SU-DHL-6 (cell line): ENCODE measurements around the gene ANKRD44.

Experiments used
- EZH2phosphoT487 ChIP-seq: fragments of 200-600 bp; sonication (generic), shearing (Covaris generic); conservative IDR thresholded peaks from 2 replicates; pipeline ENCODE4 v1.6.1; 2018; ENCODE audit warnings: mild to moderate bottlenecking, antibody characterized with exemption, low read length, moderate library complexity, mixed read lengths
- TF ChIP-seq, protein P1 (sequence below): fragments of 200-600 bp; sonication (generic); IDR thresholded peaks from one replicate; pipeline ENCODE4 v1.5.1; 2017; ENCODE audit warnings: antibody characterized with exemption, mild to moderate bottlenecking, low read length, moderate library complexity; ENCODE audit not compliant: insufficient read depth, poor library complexity, severe bottlenecking

DNA sequence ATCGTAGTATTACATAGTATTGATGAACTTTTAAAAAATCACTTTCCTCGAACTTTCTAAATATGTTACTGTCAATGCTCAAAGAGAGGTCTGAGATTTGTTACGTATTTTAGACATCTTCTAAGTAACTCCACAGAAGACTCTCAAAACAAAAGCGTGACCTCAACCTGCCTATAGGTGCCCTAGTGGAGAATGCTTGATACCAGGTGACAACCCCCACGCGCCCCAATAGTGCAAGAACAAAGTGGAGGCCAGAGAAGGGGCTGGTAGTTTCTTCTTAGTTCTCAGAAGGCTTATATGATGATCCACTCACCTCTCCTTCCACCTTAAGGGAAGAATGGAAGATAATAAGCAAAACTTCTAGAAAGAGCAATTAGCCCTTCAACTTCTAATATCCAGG lies 102.6 kb downstream of the ANKRD44 start:
- TF ChIP-seq, protein P1, sequence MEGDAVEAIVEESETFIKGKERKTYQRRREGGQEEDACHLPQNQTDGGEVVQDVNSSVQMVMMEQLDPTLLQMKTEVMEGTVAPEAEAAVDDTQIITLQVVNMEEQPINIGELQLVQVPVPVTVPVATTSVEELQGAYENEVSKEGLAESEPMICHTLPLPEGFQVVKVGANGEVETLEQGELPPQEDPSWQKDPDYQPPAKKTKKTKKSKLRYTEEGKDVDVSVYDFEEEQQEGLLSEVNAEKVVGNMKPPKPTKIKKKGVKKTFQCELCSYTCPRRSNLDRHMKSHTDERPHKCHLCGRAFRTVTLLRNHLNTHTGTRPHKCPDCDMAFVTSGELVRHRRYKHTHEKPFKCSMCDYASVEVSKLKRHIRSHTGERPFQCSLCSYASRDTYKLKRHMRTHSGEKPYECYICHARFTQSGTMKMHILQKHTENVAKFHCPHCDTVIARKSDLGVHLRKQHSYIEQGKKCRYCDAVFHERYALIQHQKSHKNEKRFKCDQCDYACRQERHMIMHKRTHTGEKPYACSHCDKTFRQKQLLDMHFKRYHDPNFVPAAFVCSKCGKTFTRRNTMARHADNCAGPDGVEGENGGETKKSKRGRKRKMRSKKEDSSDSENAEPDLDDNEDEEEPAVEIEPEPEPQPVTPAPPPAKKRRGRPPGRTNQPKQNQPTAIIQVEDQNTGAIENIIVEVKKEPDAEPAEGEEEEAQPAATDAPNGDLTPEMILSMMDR: no peak
- no peak for TF ChIP-seq EZH2phosphoT487
